ENCODE measurements around the gene FAM120B.

GRCh38 chr6:170288091-170288631 is 18.4 kb upstream of the FAM120B start:
- TF ChIP-seq CTCF (IDR thresholded peaks at IDR 0.05) (no peak), POLR2A (IDR thresholded peaks at IDR 0.05) (no peak)
